Suprapubic skin (tissue), 4 donors: Measurements from ENCODE around the gene DCPS. TPM values are rescaled to one million over a fixed set of nuclear protein-coding genes. Genes with fewer than 3 reads are reported as not detected.
"Not testable (repeated sequence)": the region's sequence is repeated elsewhere in the genome, so short reads cannot be mapped to it uniquely, and the experiment has no call there.

Experiments used
- DNase-seq, 2 donors: peaks; one replicate each; pipeline ENCODE4 v3.0.0-alpha.2; 2019; ENCODE audit warnings: low spot score in 2 of 2
- H3K27ac ChIP-seq: fragments of 200-600 bp; sonication (generic); one replicate; pipeline ENCODE4 v1.5.1; 2019
- H3K27me3 ChIP-seq: fragments of 200-600 bp; sonication (generic); one replicate; pipeline ENCODE4 v1.5.1; 2019
- H3K36me3 ChIP-seq: fragments of 200-600 bp; sonication (generic); one replicate; pipeline ENCODE4 v1.5.1; 2019
- H3K4me1 ChIP-seq: fragments of 200-600 bp; sonication (generic); one replicate; pipeline ENCODE4 v1.5.1; 2019
- H3K4me3 ChIP-seq: fragments of 200-600 bp; sonication (generic); one replicate; pipeline ENCODE4 v1.5.1; 2019; ENCODE audit warnings: mild to moderate bottlenecking
- H3K9me3 ChIP-seq: fragments of 200-600 bp; sonication (generic); one replicate; pipeline ENCODE4 v1.5.1; 2019
- EP300 ChIP-seq: sonication (generic); formaldehyde crosslinking; IDR thresholded peaks from one replicate; pipeline ENCODE4 v1.6.1; 2017; ENCODE audit warnings: antibody characterized with exemption
- POLR2A ChIP-seq, 2 donors: fragments of 450-650 bp; IDR thresholded peaks; one replicate each; pipeline ENCODE4 v1.6.1; 2017; ENCODE audit warnings: antibody characterized with exemption in 2 of 2, mild to moderate bottlenecking in 2 of 2, moderate library complexity in 2 of 2
- POLR2AphosphoS5 ChIP-seq, 3 donors: sonication (generic); formaldehyde crosslinking; IDR thresholded peaks; one replicate each; pipeline ENCODE4 v1.6.1; 2017; ENCODE audit warnings: antibody characterized with exemption in 3 of 3
- WGBS: methylation state at CpG from one replicate; pipeline ENCODE4 v1.1.5; 2018; 5-methylcytosine and 5-hydroxymethylcytosine counted together
- total RNA-seq, 4 donors: library from RNA; depleted of rRNA; stranded (reverse); fragments of >200 nt; gene quantifications; one replicate each; pipeline ENCODE4 v1.1.0, GENCODE V29; 2016
- TF ChIP-seq, protein P1 (sequence below), 2 donors: fragments of 200-600 bp in 1 of 2; fragments of 450-650 bp in 1 of 2; sonication (generic) in 1 of 2; IDR thresholded peaks; one replicate each; pipeline ENCODE4 v1.5.1; 2016 to 2019; ENCODE audit warnings: antibody characterized with exemption in 2 of 2, mild to moderate bottlenecking in 1 of 2, moderate library complexity in 1 of 2

DCPS gene
- total RNA-seq, 4 donors from 2014 or later, result 15.4 to 19.1 (median 17.8) TPM

DNA sequence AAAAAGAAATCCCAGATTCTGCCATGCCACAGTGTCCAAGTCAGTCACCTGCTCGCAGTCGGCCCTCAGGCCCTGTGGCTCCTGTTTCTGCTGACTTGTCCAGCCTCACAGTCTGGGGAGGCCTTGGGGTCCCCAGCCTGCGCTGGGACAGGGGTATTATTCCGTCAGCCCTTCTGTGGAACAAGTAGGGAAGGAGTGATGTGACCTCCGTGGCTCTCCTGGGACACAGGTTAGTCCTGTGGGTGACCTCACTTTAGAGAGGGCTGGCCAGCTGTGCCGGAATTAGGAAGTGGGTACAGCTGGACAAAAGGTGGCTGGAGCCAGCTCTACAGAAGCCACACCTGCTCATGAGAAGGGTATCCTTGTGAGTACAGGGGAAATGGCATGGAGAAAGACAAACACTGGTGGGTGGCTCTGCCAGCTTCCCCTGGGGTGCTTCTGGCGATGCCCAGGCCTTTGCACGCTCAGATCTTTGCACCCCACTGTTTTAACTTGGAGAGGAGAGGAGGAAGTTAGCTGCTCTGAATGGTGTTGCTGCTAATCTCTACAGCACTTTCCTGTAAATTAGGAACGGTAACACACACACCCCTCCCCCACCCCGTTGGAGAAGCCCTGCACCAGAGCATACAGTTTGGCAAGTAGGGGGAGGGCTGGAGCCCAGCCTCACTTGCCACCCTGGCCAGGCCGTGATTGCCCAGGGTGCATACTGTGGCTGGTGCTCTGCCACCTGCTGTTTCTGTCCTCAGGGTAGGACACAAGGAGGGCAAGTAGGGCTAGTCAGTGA lies 64.7 kb downstream of the DCPS start:
- Histone ChIP-seq H3K27ac (peak overlapping the region; percentile 38), H3K4me1 (peaks cover 41% of the 10 kb centered on the region)
- not testable (repeated sequence) for H3K4me3 ChIP-seq, H3K36me3 ChIP-seq, H3K27me3 ChIP-seq, H3K9me3 ChIP-seq
- WGBS, result 90% methylated on average over 3 of the region's 11 CpGs
- DNase-seq, result peak in 1 of 2 donors; percentile 61

DNA sequence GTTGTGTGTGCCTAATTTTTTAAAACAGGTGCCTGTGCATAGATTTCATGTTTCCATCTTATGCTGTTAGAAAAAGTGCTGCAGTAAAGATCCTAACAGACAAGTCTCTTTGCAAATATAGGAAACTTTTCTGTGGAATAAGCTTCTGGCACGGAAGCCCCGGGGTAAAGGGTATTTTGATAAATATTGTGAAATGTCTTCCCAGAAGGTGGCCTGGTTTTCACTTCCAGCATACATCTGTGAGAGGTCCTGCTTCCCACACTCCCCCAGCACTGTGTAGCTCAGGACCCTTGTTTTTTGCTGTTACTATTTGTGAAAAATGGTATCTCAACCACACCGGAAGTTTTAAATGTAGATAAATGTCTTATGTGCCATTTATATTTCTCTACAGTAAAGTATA lies 66.2 kb downstream of the DCPS start:
- DNase-seq, result no peak
- Histone ChIP-seq H3K36me3 (no peaks in the 10 kb centered on the region), H3K4me3 (no peak overlapping the region), H3K27me3 (no peaks in the 10 kb centered on the region), H3K4me1 (peaks cover 40% of the 10 kb centered on the region), H3K27ac (no peak overlapping the region), H3K9me3 (no peaks in the 10 kb centered on the region)
- no peak for TF ChIP-seq POLR2AphosphoS5 (IDR thresholded peaks at IDR 0.05)
- no peak for TF ChIP-seq POLR2A (IDR thresholded peaks at IDR 0.05)
- TF ChIP-seq, protein P1, sequence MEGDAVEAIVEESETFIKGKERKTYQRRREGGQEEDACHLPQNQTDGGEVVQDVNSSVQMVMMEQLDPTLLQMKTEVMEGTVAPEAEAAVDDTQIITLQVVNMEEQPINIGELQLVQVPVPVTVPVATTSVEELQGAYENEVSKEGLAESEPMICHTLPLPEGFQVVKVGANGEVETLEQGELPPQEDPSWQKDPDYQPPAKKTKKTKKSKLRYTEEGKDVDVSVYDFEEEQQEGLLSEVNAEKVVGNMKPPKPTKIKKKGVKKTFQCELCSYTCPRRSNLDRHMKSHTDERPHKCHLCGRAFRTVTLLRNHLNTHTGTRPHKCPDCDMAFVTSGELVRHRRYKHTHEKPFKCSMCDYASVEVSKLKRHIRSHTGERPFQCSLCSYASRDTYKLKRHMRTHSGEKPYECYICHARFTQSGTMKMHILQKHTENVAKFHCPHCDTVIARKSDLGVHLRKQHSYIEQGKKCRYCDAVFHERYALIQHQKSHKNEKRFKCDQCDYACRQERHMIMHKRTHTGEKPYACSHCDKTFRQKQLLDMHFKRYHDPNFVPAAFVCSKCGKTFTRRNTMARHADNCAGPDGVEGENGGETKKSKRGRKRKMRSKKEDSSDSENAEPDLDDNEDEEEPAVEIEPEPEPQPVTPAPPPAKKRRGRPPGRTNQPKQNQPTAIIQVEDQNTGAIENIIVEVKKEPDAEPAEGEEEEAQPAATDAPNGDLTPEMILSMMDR (IDR thresholded peaks at IDR 0.05), result no peak
- TF ChIP-seq EP300, result no peak
- 84% methylated on average over 3 of the region's 3 CpGs for WGBS

DNA sequence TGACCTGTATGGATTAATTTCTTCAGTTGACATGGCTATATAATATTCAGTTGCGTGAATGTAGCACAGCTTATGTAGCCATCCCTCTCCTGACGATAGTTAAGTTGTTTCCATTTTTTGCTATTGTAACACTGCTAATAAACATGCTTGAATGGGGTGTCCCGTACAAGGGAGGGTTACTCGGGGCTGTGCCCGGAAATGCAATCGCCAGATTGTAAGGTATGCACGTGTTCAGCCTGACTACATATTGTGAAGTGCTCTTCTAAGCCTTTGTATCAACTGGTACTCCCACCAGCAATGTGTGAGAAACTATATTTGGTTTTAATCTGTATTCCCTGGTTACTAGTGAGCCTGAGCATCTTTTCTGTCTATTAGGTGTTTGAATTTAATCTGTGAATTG lies 67.7 kb downstream of the DCPS start:
- Histone ChIP-seq H3K9me3 (no peaks in the 10 kb centered on the region), H3K27ac (no peak overlapping the region), H3K36me3 (no peaks in the 10 kb centered on the region), H3K4me3 (no peak overlapping the region), H3K4me1 (peaks cover 25% of the 10 kb centered on the region), H3K27me3 (no peaks in the 10 kb centered on the region)
- no peak for DNase-seq
- WGBS, result 83% methylated on average over 7 of the region's 7 CpGs
- TF ChIP-seq, protein P1 (IDR thresholded peaks at IDR 0.05), result no peak
- no peak for TF ChIP-seq EP300
- no peak for TF ChIP-seq POLR2AphosphoS5 (IDR thresholded peaks at IDR 0.05)
- TF ChIP-seq POLR2A (IDR thresholded peaks at IDR 0.05), result no peak

DNA sequence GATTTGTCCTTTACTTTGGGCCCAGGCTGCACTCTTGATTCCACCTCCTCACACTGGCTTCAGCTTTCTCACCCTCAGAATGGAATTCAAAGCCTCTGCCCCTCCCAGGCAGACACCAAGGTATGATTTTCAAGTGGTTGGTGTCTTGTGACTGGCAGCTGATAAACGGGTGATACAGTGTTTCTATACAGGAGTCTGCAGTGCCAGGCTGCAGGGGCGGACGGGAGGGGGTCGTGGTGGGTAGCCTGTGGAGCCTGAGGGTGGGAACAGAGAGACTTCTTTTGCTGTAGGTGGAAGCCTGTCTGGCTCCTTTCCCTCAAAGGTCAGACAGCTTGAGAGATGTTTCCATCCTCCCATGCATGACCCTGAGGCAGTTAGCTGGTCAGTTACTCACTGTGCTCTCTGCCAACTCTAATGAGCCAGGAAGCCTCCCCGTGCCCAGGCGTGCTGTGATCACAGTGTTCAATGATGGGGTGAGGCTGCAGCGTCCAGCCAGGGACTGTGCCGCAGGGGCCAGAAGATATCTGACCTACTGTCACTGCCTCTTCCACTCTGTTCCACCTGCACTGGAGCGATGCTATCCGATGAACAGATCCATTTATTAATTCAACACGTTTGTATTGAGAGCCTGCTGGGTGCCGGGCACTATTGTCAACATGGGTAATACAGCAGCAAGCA lies 69.7 kb downstream of the DCPS start:
- H3K36me3 ChIP-seq, H3K27ac ChIP-seq, H3K27me3 ChIP-seq, H3K4me3 ChIP-seq, H3K9me3 ChIP-seq: not testable (repeated sequence)
- peak in 1 of 2 donors; percentile 17 for DNase-seq
- WGBS, result 56% methylated on average over 9 of the region's 12 CpGs
- peaks cover 12% of the 10 kb centered on the region for H3K4me1 ChIP-seq

DNA sequence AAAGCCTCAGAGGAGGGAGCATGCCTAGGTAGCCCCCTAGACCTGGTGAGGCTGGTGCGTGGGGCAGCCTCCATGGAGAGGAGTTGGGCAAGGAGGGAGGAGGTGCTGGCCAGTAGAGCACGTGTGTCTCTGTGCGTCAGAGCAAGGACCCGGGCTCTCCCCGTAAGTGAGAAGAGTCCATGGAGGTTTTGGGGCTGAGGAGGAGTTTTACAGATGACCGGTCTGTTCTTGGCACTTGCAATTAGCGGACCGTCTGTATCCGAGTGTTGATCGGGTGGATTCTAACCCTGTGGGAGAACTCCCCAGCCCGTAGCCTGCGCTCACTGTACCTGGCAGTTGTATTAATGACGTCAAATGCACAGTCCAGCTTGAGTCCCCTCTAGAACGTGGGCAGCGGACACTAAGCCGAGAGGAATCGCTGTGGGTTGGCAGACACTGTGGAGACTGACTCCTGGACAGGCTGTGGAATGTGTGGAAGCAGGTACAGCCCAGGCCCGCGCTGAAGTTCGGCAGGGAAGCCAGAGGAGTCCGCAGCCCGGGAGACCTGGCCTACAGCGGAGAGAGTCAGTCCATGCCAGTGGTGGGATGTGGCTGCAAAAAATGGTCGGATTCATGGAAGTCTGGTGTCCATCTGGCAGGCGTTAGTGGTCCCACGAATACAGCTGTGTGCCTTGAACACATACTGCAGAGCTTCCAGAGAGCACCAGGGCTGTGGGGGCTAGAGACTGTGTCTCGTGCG lies 70.9 kb downstream of the DCPS start:
- H3K27me3 ChIP-seq, H3K27ac ChIP-seq: not testable (repeated sequence)

DNA sequence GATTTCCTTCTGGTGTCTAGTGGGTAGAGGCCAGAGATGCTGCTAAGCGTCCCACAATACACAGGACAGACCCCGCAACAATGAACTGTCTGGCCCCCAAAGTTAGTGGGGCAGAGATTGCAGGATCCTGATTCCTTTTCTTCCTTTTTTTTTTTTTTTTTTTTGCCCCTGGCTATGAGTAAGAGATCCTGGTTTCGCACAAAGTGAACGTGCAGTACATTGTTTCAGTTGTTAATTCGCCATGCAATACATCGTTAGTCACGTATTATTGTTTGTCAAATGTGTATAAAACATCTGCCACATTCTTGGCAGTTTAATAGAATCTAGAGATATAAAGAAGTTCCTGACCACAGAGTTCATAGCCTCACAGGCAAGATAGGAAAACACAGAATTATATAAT lies 71.9 kb downstream of the DCPS start:
- H3K27me3 ChIP-seq, result no peaks in the 10 kb centered on the region
- no peaks in the 10 kb centered on the region for H3K36me3 ChIP-seq
- H3K4me1 ChIP-seq, result peaks cover 10% of the 10 kb centered on the region
- DNase-seq, result peak in 1 of 2 donors; percentile 26
- TF ChIP-seq POLR2A (IDR thresholded peaks at IDR 0.05), result no peak
- TF ChIP-seq EP300, result no peak
- no peak for TF ChIP-seq POLR2AphosphoS5 (IDR thresholded peaks at IDR 0.05)
- TF ChIP-seq, protein P1 (IDR thresholded peaks at IDR 0.05), result no peak
- no peaks in the 10 kb centered on the region for H3K9me3 ChIP-seq
- 81% methylated on average over 7 of the region's 7 CpGs for WGBS
- H3K4me3 ChIP-seq, result no peak overlapping the region
- H3K27ac ChIP-seq, result no peak overlapping the region

More for the DNA sequence above, 70.9 kb downstream of the DCPS start:
- not testable (repeated sequence) for H3K4me3 ChIP-seq, H3K9me3 ChIP-seq, H3K36me3 ChIP-seq
- peaks cover 10% of the 10 kb centered on the region for H3K4me1 ChIP-seq
- peak in 1 of 2 donors; percentile 47 for DNase-seq
- WGBS, result 78% methylated on average over 20 of the region's 28 CpGs
